Activated CD4-positive, alpha-beta memory T cell treated with anti-CD3 and anti-CD28 coated beads for 36 hours (primary cell): Measurements from ENCODE around the gene KRTAP4-5. TPM values are rescaled to one million over a fixed set of nuclear protein-coding genes. Genes with fewer than 3 reads are reported as not detected.
"Not testable (repeated sequence)": the region's sequence is repeated elsewhere in the genome, so short reads cannot be mapped to it uniquely, and the experiment has no call there.

Experiments used
- CTCF ChIA-PET: fragments of 350-600 bp; sonication (Branson Sonifier 250); formaldehyde crosslinking; loops from one replicate; lab custom pipeline; 2021; ENCODE audit warnings: antibody characterized with exemption, inconsistent platforms; lab: Charles Lee
- POLR2A ChIA-PET: fragments of 350-600 bp; sonication (Branson Sonifier 250); formaldehyde crosslinking; loops from one replicate; lab custom pipeline; 2021; ENCODE audit warnings: antibody characterized with exemption; lab: Charles Lee
- DNase-seq: peaks from one replicate; pipeline ENCODE4 v3.0.0-alpha.2; 2020
- H3K27ac Mint-ChIP-seq: one replicate; pipeline ENCODE4 v1.8.0; 2021; ENCODE audit warnings: mixed read lengths
- H3K27me3 Mint-ChIP-seq: one replicate; pipeline ENCODE4 v1.8.0; 2021; ENCODE audit warnings: mixed read lengths
- H3K36me3 Mint-ChIP-seq: one replicate; pipeline ENCODE4 v1.8.0; 2021; ENCODE audit warnings: mixed read lengths
- H3K4me1 Mint-ChIP-seq: one replicate; pipeline ENCODE4 v1.8.0; 2021; ENCODE audit warnings: low read depth, mixed read lengths
- H3K4me3 Mint-ChIP-seq: one replicate; pipeline ENCODE4 v1.8.0; 2021; ENCODE audit warnings: mild to moderate bottlenecking, mixed read lengths
- H3K9me3 Mint-ChIP-seq: one replicate; pipeline ENCODE4 v1.8.0; 2021; ENCODE audit warnings: mixed read lengths
- intact Hi-C: fragments of 100-400 bp; cut with micrococcal nuclease; formaldehyde crosslinking; loops from one replicate; pipeline ENCODE4 v1.15.1; 2023
- total RNA-seq, 2 experiments: library from RNA; stranded (reverse); gene quantifications; one replicate each; pipeline ENCODE4 v1.2.3, GENCODE V29; 2021

The KRTAP4-5 gene
- total RNA-seq, 2 experiments from 2014 or later: not detected

GRCh38 chr17:41168121-41168520 is 18.5 kb upstream of the KRTAP4-5 start, which contains the start of gene KRTAP4-3:
Gene KRTAP4-3 (minus strand): TSS chr17:41168221. CDS start chr17:41168172, 49 bp downstream.
- DNase-seq: no peak
- POLR2A ChIA-PET: no interaction called here
- Mint-ChIP-seq H3K4me1 (no peaks in the 10 kb centered on the region), H3K4me3 (no peak within 1 kb of the TSS), H3K9me3 (no peaks in the 10 kb centered on the region), H3K27me3 (no peaks in the 10 kb centered on the region), H3K36me3 (no peaks in the 10 kb centered on the region), H3K27ac (no peak within 1 kb of the TSS)
- CTCF ChIA-PET: no interaction called here
- intact Hi-C loops: no loop called here

- no peaks in the 10 kb centered on the region for H3K27me3 Mint-ChIP-seq
- intact Hi-C loops: no loop called here
- no peak overlapping the region for H3K27ac Mint-ChIP-seq
- H3K4me1 Mint-ChIP-seq: no peaks in the 10 kb centered on the region
- H3K9me3 Mint-ChIP-seq: no peaks in the 10 kb centered on the region
- ChIA-PET CTCF (no interaction called here), POLR2A (no interaction called here)
- no peak overlapping the region for H3K4me3 Mint-ChIP-seq
- H3K36me3 Mint-ChIP-seq: no peaks in the 10 kb centered on the region
- DNase-seq: no peak
Measured at GRCh38 chr17:41167561-41167960, 17.9 kb upstream of the KRTAP4-5 start.

GRCh38 chr17:41163828-41164227 is 14.2 kb upstream of the KRTAP4-5 start:
- Mint-ChIP-seq H3K27ac (no peak overlapping the region), H3K4me3 (no peak overlapping the region), H3K27me3 (peaks cover 3% of the 10 kb centered on the region), H3K4me1 (no peaks in the 10 kb centered on the region), H3K9me3 (no peaks in the 10 kb centered on the region), H3K36me3 (no peaks in the 10 kb centered on the region)
- intact Hi-C loops: no loop called here
- no peak for DNase-seq
- ChIA-PET CTCF (no interaction called here), POLR2A (no interaction called here)

- CTCF ChIA-PET: no interaction called here
Measured at GRCh38 chr17:41160648-41161047, 11.0 kb upstream of the KRTAP4-5 start, which contains the start of gene KRTAP4-4. Gene KRTAP4-4 (minus strand): TSS chr17:41160748. CDS start chr17:41160691, 57 bp downstream.

GRCh38 chr17:41160190-41160589 is 10.6 kb upstream of the KRTAP4-5 start:
- H3K36me3 Mint-ChIP-seq, H3K4me1 Mint-ChIP-seq, POLR2A ChIA-PET, H3K9me3 Mint-ChIP-seq, H3K4me3 Mint-ChIP-seq, DNase-seq, H3K27ac Mint-ChIP-seq, H3K27me3 Mint-ChIP-seq, intact Hi-C loops, CTCF ChIA-PET: not testable (repeated sequence)

More at GRCh38 chr17:41160648-41161047, 11.0 kb upstream of the KRTAP4-5 start, which contains the start of gene KRTAP4-4:
- no peaks in the 10 kb centered on the region for H3K36me3 Mint-ChIP-seq
- POLR2A ChIA-PET: no interaction called here
- peaks cover 7% of the 10 kb centered on the region for H3K27me3 Mint-ChIP-seq
- no peak within 1 kb of the TSS for H3K27ac Mint-ChIP-seq
- no peak for DNase-seq
- H3K9me3 Mint-ChIP-seq: no peaks in the 10 kb centered on the region
- intact Hi-C loops: no loop called here
- H3K4me3 Mint-ChIP-seq: no peak within 1 kb of the TSS
- no peaks in the 10 kb centered on the region for H3K4me1 Mint-ChIP-seq

GRCh38 chr17:41153856-41154255 is 4.2 kb upstream of the KRTAP4-5 start:
- H3K27me3 Mint-ChIP-seq: peaks cover 4% of the 10 kb centered on the region
- intact Hi-C loops: no loop called here
- H3K4me3 Mint-ChIP-seq: no peak overlapping the region
- H3K27ac Mint-ChIP-seq: no peak overlapping the region
- no peaks in the 10 kb centered on the region for H3K9me3 Mint-ChIP-seq
- H3K4me1 Mint-ChIP-seq: no peaks in the 10 kb centered on the region
- ChIA-PET POLR2A (no interaction called here), CTCF (no interaction called here)
- H3K36me3 Mint-ChIP-seq: no peaks in the 10 kb centered on the region
- no peak for DNase-seq

- Mint-ChIP-seq H3K4me3 (no peak overlapping the region), H3K9me3 (no peaks in the 10 kb centered on the region), H3K27me3 (peaks cover 2% of the 10 kb centered on the region), H3K4me1 (no peaks in the 10 kb centered on the region), H3K36me3 (no peaks in the 10 kb centered on the region), H3K27ac (no peak overlapping the region)
- DNase-seq: no peak
- ChIA-PET CTCF (no interaction called here), POLR2A (no interaction called here)
- intact Hi-C loops: no loop called here
Measured at GRCh38 chr17:41151525-41151924, 1.9 kb upstream of the KRTAP4-5 start.

GRCh38 chr17:41150026-41150425 is 401 bp upstream of the KRTAP4-5 start:
- Mint-ChIP-seq H3K9me3 (no peaks in the 10 kb centered on the region), H3K27me3 (no peaks in the 10 kb centered on the region), H3K36me3 (no peaks in the 10 kb centered on the region), H3K4me1 (no peaks in the 10 kb centered on the region), H3K27ac (no peak overlapping the region), H3K4me3 (no peak overlapping the region)
- intact Hi-C loops: no loop called here
- ChIA-PET POLR2A (no interaction called here), CTCF (no interaction called here)
- no peak for DNase-seq

GRCh38 chr17:41148971-41149651 is 514 bp downstream of the KRTAP4-5 start:
- POLR2A ChIA-PET, intact Hi-C loops, H3K9me3 Mint-ChIP-seq, H3K4me3 Mint-ChIP-seq, DNase-seq, CTCF ChIA-PET, H3K27me3 Mint-ChIP-seq, H3K36me3 Mint-ChIP-seq, H3K4me1 Mint-ChIP-seq, H3K27ac Mint-ChIP-seq: not testable (repeated sequence)

GRCh38 chr17:41147531-41148204 is 2.0 kb downstream of the KRTAP4-5 start:
- no peak for DNase-seq
- intact Hi-C loops: no loop called here
- Mint-ChIP-seq H3K27me3 (no peaks in the 10 kb centered on the region), H3K4me3 (no peak overlapping the region), H3K9me3 (peaks cover 10% of the 10 kb centered on the region), H3K4me1 (no peaks in the 10 kb centered on the region), H3K36me3 (peaks cover 5% of the 10 kb centered on the region), H3K27ac (no peak overlapping the region)
- POLR2A ChIA-PET: no interaction called here
- CTCF ChIA-PET: no interaction called here

- POLR2A ChIA-PET: no interaction called here
- Mint-ChIP-seq H3K4me1 (no peaks in the 10 kb centered on the region), H3K9me3 (peaks cover 16% of the 10 kb centered on the region), H3K4me3 (no peak overlapping the region), H3K36me3 (peaks cover 8% of the 10 kb centered on the region), H3K27ac (no peak overlapping the region), H3K27me3 (no peaks in the 10 kb centered on the region)
- DNase-seq: no peak
- intact Hi-C loops: no loop called here
- CTCF ChIA-PET: no interaction called here
Measured at GRCh38 chr17:41145261-41145660, 4.4 kb downstream of the KRTAP4-5 start.

- DNase-seq: no peak
- Mint-ChIP-seq H3K27ac (no peak overlapping the region), H3K4me1 (no peaks in the 10 kb centered on the region), H3K27me3 (no peaks in the 10 kb centered on the region), H3K4me3 (no peak overlapping the region), H3K36me3 (peaks cover 8% of the 10 kb centered on the region), H3K9me3 (peaks cover 16% of the 10 kb centered on the region)
- intact Hi-C loops: no loop called here
- POLR2A ChIA-PET: no interaction called here
- CTCF ChIA-PET: no interaction called here
Measured at GRCh38 chr17:41144846-41145245, 4.8 kb downstream of the KRTAP4-5 start.

GRCh38 chr17:41141361-41141760 is 8.3 kb downstream of the KRTAP4-5 start:
- Mint-ChIP-seq H3K27me3 (peaks cover 5% of the 10 kb centered on the region), H3K9me3 (peaks cover 23% of the 10 kb centered on the region), H3K4me1 (no peaks in the 10 kb centered on the region), H3K36me3 (peaks cover 11% of the 10 kb centered on the region), H3K4me3 (no peak overlapping the region), H3K27ac (no peak overlapping the region)
- CTCF ChIA-PET: no interaction called here
- intact Hi-C loops: no loop called here
- no peak for DNase-seq
- POLR2A ChIA-PET: no interaction called here
